Measurements from ENCODE around the gene RPS21.

- TF ChIP-seq CTCF (IDR thresholded peaks at IDR 0.05 in 8 of 11, conservative IDR thresholded peaks at IDR 0.05 in 3 of 11) = no peak
- no peak for TF ChIP-seq POLR2A (IDR thresholded peaks at IDR 0.05)
Observed at GRCh38 chr20:62356589-62357186, 30.2 kb upstream of the RPS21 start.
